Tibial nerve (tissue), 4 donors: ENCODE measurements around the gene FAM43A. TPM values are rescaled to one million over a fixed set of nuclear protein-coding genes. Genes with fewer than 3 reads are reported as not detected.

Source experiments
- DNase-seq, 2 donors: peaks; one replicate each; pipeline ENCODE4 v3.0.0-alpha.2; 2019; ENCODE audit warnings: low spot score in 2 of 2
- H3K27ac ChIP-seq, 4 donors: fragments of 200-600 bp; sonication (generic) in 3 of 4; one replicate each; pipeline ENCODE4 v1.5.1; 2017 to 2019; ENCODE audit warnings: mild to moderate bottlenecking in 1 of 4
- H3K27me3 ChIP-seq, 2 donors: fragments of 200-600 bp; sonication (generic) in 1 of 2; one replicate each; pipeline versions ENCODE4 v1.5.1 to v1.6.0; 2017 to 2019
- H3K36me3 ChIP-seq, 3 donors: fragments of 200-600 bp; sonication (generic); one replicate each; pipeline ENCODE4 v1.5.1; 2018 to 2019
- H3K4me1 ChIP-seq, 4 donors: fragments of 200-600 bp; sonication (generic) in 3 of 4; one replicate each; pipeline ENCODE4 v1.5.1; 2017 to 2019
- H3K4me3 ChIP-seq, 4 donors: fragments of 200-600 bp; sonication (generic) in 3 of 4; one replicate each; pipeline ENCODE4 v1.5.1; 2017 to 2019; ENCODE audit warnings: mild to moderate bottlenecking in 1 of 4, moderate library complexity in 1 of 4
- H3K9me3 ChIP-seq, 4 donors: fragments of 200-600 bp; sonication (generic) in 3 of 4; one replicate each; pipeline ENCODE4 v1.5.1; 2017 to 2019
- EP300 ChIP-seq, 2 donors: sonication (generic); formaldehyde crosslinking; IDR thresholded peaks; one replicate each; pipeline ENCODE4 v1.6.1; 2017; ENCODE audit warnings: antibody characterized with exemption in 2 of 2, mild to moderate bottlenecking in 1 of 2
- POLR2A ChIP-seq, 2 donors: fragments of 450-650 bp; IDR thresholded peaks; one replicate each; pipeline ENCODE4 v1.6.1; 2017; ENCODE audit warnings: antibody characterized with exemption in 2 of 2, mild to moderate bottlenecking in 2 of 2, moderate library complexity in 2 of 2
- WGBS, 2 donors: methylation state at CpG; one replicate each; pipeline ENCODE4 v1.1.5; 2018; 5-methylcytosine and 5-hydroxymethylcytosine counted together
- total RNA-seq, 4 donors: library from RNA; depleted of rRNA; stranded (reverse); fragments of >200 nt; gene quantifications; one replicate each; pipeline ENCODE4 v1.1.0, GENCODE V29; 2016
- TF ChIP-seq, protein P1 (sequence below), 5 experiments: fragments of 200-600 bp in 3 of 5; fragments of 450-650 bp in 2 of 5; sonication (generic) in 3 of 5; IDR thresholded peaks; one replicate each; pipeline ENCODE4 v1.5.1; 2016 to 2019; ENCODE audit warnings: antibody characterized with exemption in 5 of 5, mild to moderate bottlenecking in 3 of 5, moderate library complexity in 2 of 5

The FAM43A gene
- total RNA-seq, 4 donors from 2014 or later, result 19.8 to 47.7 (median 35.8) TPM

DNA sequence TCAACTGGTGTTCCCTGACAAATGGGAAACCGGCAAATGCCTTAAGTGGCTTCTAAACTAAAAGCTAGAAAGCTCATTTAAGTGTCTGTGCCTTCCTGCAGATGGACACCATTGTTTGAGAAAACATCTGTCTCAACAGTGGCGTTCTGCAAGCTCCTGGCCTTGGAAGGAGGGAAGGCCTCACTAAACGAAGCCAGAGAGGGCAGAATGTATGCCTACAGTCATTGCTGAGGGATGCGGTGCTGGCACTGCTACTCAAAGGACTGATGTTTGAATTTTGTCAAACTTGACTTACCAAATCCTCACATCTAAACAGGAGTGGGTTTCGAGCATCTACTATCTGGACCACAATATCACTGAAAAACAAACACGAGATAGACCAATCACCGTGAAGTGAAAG is 25.9 kb upstream of the FAM43A start:
- H3K4me1 ChIP-seq, result no peaks in the 10 kb centered on the region
- H3K4me3 ChIP-seq, result no peak overlapping the region
- no peak for DNase-seq
- TF ChIP-seq EP300 (IDR thresholded peaks at IDR 0.05), result no peak
- TF ChIP-seq POLR2A (IDR thresholded peaks at IDR 0.05), result no peak
- TF ChIP-seq, protein P1, sequence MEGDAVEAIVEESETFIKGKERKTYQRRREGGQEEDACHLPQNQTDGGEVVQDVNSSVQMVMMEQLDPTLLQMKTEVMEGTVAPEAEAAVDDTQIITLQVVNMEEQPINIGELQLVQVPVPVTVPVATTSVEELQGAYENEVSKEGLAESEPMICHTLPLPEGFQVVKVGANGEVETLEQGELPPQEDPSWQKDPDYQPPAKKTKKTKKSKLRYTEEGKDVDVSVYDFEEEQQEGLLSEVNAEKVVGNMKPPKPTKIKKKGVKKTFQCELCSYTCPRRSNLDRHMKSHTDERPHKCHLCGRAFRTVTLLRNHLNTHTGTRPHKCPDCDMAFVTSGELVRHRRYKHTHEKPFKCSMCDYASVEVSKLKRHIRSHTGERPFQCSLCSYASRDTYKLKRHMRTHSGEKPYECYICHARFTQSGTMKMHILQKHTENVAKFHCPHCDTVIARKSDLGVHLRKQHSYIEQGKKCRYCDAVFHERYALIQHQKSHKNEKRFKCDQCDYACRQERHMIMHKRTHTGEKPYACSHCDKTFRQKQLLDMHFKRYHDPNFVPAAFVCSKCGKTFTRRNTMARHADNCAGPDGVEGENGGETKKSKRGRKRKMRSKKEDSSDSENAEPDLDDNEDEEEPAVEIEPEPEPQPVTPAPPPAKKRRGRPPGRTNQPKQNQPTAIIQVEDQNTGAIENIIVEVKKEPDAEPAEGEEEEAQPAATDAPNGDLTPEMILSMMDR (IDR thresholded peaks at IDR 0.05), result no peak
- WGBS, 2 donors, result 81 to 84% methylated on average over 7 of the region's 7 CpGs
- H3K9me3 ChIP-seq, result no peaks in the 10 kb centered on the region
- no peak overlapping the region for H3K27ac ChIP-seq
- H3K27me3 ChIP-seq, result no peaks in the 10 kb centered on the region
- peaks cover 0 to 78% (median 24%) of the 10 kb centered on the region in 3 donors for H3K36me3 ChIP-seq

DNA sequence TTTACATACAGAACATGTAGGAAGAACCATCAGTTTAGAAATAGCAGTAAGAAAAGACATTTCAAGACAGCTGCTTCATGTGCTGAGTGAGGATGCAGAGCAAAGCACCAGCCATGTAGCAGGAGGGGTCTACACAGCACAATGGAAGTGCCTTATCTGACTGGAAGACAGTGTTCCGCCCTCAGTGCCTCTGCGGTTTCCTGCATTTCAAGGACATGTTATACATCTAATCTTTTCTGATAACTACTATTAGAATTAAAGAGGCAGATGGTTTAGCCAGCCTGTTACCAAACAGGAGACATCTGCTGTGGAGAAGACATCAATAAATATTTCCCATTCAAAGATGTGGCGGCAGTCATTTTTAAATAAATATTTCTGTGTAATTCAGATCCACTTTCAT is 24.3 kb upstream of the FAM43A start:
- no peak overlapping the region for H3K27ac ChIP-seq
- TF ChIP-seq POLR2A (IDR thresholded peaks at IDR 0.05) (no peak), EP300 (IDR thresholded peaks at IDR 0.05) (no peak)
- TF ChIP-seq, protein P1 (IDR thresholded peaks at IDR 0.05), result no peak
- no peaks in the 10 kb centered on the region for H3K27me3 ChIP-seq
- H3K4me3 ChIP-seq, result no peak overlapping the region
- DNase-seq, result no peak
- H3K36me3 ChIP-seq, result peaks cover 0 to 89% (median 24%) of the 10 kb centered on the region in 3 donors
- H3K9me3 ChIP-seq, result no peaks in the 10 kb centered on the region
- no peaks in the 10 kb centered on the region for H3K4me1 ChIP-seq
- 74 to 84% methylated on average over 3 of the region's 3 CpGs for WGBS, 2 donors

DNA sequence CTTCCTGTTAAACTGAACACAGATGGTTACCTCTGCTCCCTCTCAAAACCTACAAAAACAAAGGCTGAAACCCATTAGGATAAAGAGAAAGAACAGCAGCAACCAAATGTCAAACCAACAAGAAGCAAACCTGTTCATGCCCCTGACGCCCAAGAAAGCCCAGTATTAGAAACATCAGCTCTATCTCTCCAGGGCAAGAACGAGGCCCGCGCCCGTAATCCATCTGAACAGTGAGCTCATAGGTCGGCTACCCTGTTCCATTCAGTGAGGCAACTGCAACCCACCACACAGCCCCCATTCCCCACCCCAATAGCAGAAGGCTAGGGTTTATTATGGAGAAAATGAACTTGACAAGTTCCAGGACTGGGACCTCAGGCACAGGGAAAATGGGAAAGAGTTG is 23.7 kb upstream of the FAM43A start:
- 68 to 75% methylated on average over 6 of the region's 6 CpGs for WGBS, 2 donors
- H3K27ac ChIP-seq, result no peak overlapping the region
- no peaks in the 10 kb centered on the region for H3K4me1 ChIP-seq
- TF ChIP-seq EP300 (IDR thresholded peaks at IDR 0.05) (no peak), POLR2A (IDR thresholded peaks at IDR 0.05) (no peak)
- TF ChIP-seq, protein P1 (IDR thresholded peaks at IDR 0.05), result no peak
- H3K9me3 ChIP-seq, result no peaks in the 10 kb centered on the region
- peaks cover 0 to 93% (median 24%) of the 10 kb centered on the region in 3 donors for H3K36me3 ChIP-seq
- no peaks in the 10 kb centered on the region for H3K27me3 ChIP-seq
- DNase-seq, result no peak
- no peak overlapping the region for H3K4me3 ChIP-seq

DNA sequence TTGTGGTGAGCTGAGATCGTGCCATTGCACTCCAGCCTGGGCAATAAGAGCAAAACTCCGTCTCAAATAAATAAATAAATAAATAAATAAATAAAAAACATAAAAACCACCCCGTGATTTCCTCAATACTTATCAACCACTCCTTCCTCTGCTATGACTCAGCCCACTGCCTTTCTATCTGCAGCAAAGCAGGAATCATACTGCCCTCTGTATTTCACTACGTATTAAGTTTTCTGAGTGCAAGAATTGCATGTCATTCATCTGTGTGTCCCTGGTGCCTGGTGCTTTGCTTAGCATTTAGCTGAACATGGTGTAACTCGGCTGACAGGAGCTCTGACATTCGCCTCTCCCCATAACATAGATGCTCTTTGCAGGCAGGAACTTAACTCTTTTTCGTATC is 20.8 kb upstream of the FAM43A start:
- DNase-seq, result no peak
- TF ChIP-seq, protein P1 (IDR thresholded peaks at IDR 0.05), result no peak
- no peak for TF ChIP-seq POLR2A (IDR thresholded peaks at IDR 0.05)
- no peak for TF ChIP-seq EP300 (IDR thresholded peaks at IDR 0.05)
- no peak overlapping the region for H3K27ac ChIP-seq
- H3K4me3 ChIP-seq, result no peak overlapping the region
- peaks cover 2 to 79% (median 6%) of the 10 kb centered on the region in 3 donors for H3K36me3 ChIP-seq
- peaks cover 0 to 9% (median under 1%) of the 10 kb centered on the region in 4 donors for H3K4me1 ChIP-seq
- 89 to 95% methylated on average over 7 of the region's 7 CpGs for WGBS, 2 donors
- H3K27me3 ChIP-seq, result no peaks in the 10 kb centered on the region
- no peaks in the 10 kb centered on the region for H3K9me3 ChIP-seq

DNA sequence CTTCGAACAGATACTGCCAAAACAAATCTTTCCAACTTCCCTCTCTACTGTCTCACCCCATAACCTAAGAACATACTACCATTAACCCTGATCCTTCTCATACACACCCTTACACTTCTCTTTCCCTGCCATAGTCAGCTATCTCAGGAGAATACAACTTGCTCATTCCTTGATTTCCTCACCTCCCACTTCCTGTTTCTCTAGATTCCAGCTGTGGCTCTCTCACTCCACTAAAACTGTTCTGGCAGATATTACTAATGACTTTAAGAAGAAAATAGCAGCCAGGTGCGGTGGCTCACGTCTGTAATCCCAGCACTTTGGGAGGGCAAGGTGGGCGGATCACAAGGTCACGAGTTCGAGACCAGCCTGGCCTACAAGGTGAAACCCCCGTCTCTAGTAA is 18.3 kb upstream of the FAM43A start:
- 60 to 83% methylated on average over 7 of the region's 7 CpGs for WGBS, 2 donors
- no peak for DNase-seq

More for the DNA sequence above, 18.3 kb upstream of the FAM43A start:
- peaks cover 0 to 56% (median 2%) of the 10 kb centered on the region in 3 donors for H3K36me3 ChIP-seq
- no peaks in the 10 kb centered on the region for H3K27me3 ChIP-seq
- no peaks in the 10 kb centered on the region for H3K9me3 ChIP-seq
- TF ChIP-seq, protein P1 (IDR thresholded peaks at IDR 0.05), result no peak
- TF ChIP-seq EP300 (IDR thresholded peaks at IDR 0.05), result no peak
- no peak for TF ChIP-seq POLR2A (IDR thresholded peaks at IDR 0.05)
- H3K4me3 ChIP-seq, result no peak overlapping the region
- no peak overlapping the region for H3K27ac ChIP-seq
- H3K4me1 ChIP-seq, result peaks cover 0 to 26% (median 13%) of the 10 kb centered on the region in 4 donors
